Endothelial cell of umbilical vein (primary cell): Measurements from ENCODE around the gene SLC25A13.

Source experiments
- CTCF ChIP-seq, 2 donors: IDR thresholded peaks; 1 replicate in 1 of 2; 2 replicates in 1 of 2; pipeline ENCODE4 v1.5.1; 2011; ENCODE audit warnings: low read length in 2 of 2, mild to moderate bottlenecking in 2 of 2, moderate library complexity in 2 of 2, control low read depth in 1 of 2, inconsistent platforms in 1 of 2, low read depth in 1 of 2; ENCODE audit not compliant: insufficient read depth in 1 of 2; ENCODE audit errors: extremely low read depth in 1 of 2
- EZH2 ChIP-seq: IDR thresholded peaks from 2 replicates; pipeline ENCODE4 v1.6.1; 2012; ENCODE audit warnings: borderline replicate concordance, low read depth, mild to moderate bottlenecking, moderate library complexity, low read length, inconsistent platforms; ENCODE audit not compliant: severe bottlenecking
- FOS ChIP-seq: IDR thresholded peaks from 2 replicates; pipeline ENCODE4 v1.6.1; 2011; ENCODE audit warnings: mild to moderate bottlenecking, low read length, moderate library complexity, borderline replicate concordance; ENCODE audit not compliant: insufficient read depth
- GATA2 ChIP-seq: IDR thresholded peaks from 2 replicates; pipeline ENCODE4 v1.7.0; 2011; ENCODE audit warnings: low read depth, mild to moderate bottlenecking, moderate library complexity, mixed read lengths, low read length; ENCODE audit not compliant: insufficient read length, insufficient read depth
- JUN ChIP-seq: IDR thresholded peaks from 2 replicates; pipeline ENCODE4 v1.6.1; 2011; ENCODE audit warnings: borderline replicate concordance, low read depth; ENCODE audit not compliant: insufficient read length, insufficient read depth
- MAX ChIP-seq: IDR thresholded peaks from 2 replicates; pipeline ENCODE4 v1.6.1; 2011; ENCODE audit not compliant: insufficient read depth, insufficient read length
- MYC ChIP-seq: IDR thresholded peaks from one replicate; pipeline ENCODE4 v1.6.1; 2011; ENCODE audit warnings: mild to moderate bottlenecking, low read depth, low read length
- POLR2A ChIP-seq: IDR thresholded peaks from 2 replicates; pipeline ENCODE4 v1.6.1; 2012; ENCODE audit warnings: low read depth, mild to moderate bottlenecking, control low read depth, low read length
- POLR2AphosphoS5 ChIP-seq: IDR thresholded peaks from 2 replicates; pipeline ENCODE4 v1.6.1; 2012; ENCODE audit warnings: low read depth, mild to moderate bottlenecking, control low read depth, low read length, moderate library complexity; ENCODE audit not compliant: insufficient read depth

- TF ChIP-seq MYC: no peak
- no peak for TF ChIP-seq POLR2A
- TF ChIP-seq EZH2: no peak
- no peak for TF ChIP-seq CTCF (IDR thresholded peaks at IDR 0.05; ENCODE audit: extremely low read depth in 1 of 2, insufficient read depth in 1 of 2, low read depth in 1 of 2, low read length in 2 of 2)
- no peak for TF ChIP-seq POLR2AphosphoS5
- TF ChIP-seq GATA2: no peak
- no peak for TF ChIP-seq MAX
- no peak for TF ChIP-seq FOS
- TF ChIP-seq JUN: no peak
Measured at GRCh38 chr7:96277921-96278320, 44.0 kb downstream of the SLC25A13 start.
